ENCODE measurements around the gene VCAN. TPM values are rescaled to one million over a fixed set of nuclear protein-coding genes. Genes with fewer than 3 reads are reported as not detected.

VCAN gene
- polyA plus RNA-seq, 4 donors, result 276 to 344 (median 311) TPM

Other genes with a start within 250 kb of the VCAN start
- 1 to 10 TPM; 3.9 to 9.7 (median 7.7) TPM for gene HAPLN1, start 249.1 kb downstream of the VCAN start, polyA plus RNA-seq (ENCODE audit: insufficient read length in 4 of 4)